HG03565 (cell line): Measurements from ENCODE around the gene MCM5.
"Not testable (repeated sequence)": the region's sequence is repeated elsewhere in the genome, so short reads cannot be mapped to it uniquely, and the experiment has no call there.

ENCODE experiments used
- ATAC-seq: cut with Tn5 transposase; IDR thresholded peaks from one replicate; pipeline ENCODE4 v1.9.1; 2021; ENCODE audit warnings: mild to moderate bottlenecking, moderate library complexity; ENCODE audit not compliant: unreplicated experiment

MCM5 gene

DNA sequence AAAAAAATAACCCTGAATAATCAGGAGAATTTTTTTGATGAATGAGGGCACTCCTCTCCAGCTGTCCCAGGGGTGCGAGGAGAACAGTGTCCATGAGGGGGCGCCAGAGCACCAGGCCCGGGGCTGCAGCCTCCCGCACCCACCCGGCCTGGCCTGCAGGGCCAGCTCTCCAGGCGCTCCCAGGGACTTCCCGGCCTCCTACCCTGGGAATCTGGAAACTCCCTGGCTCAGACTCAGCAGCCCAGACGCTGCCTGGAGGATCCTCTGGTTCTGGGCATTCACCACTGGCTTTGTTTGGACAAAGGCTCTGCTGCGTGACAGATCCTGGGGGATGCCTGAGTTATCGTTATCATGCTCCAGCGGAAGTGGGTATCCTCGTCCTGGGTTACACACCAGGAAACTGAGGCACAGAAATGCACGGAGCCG lies 31.0 kb downstream of the MCM5 start:
- ATAC-seq: no peak

DNA sequence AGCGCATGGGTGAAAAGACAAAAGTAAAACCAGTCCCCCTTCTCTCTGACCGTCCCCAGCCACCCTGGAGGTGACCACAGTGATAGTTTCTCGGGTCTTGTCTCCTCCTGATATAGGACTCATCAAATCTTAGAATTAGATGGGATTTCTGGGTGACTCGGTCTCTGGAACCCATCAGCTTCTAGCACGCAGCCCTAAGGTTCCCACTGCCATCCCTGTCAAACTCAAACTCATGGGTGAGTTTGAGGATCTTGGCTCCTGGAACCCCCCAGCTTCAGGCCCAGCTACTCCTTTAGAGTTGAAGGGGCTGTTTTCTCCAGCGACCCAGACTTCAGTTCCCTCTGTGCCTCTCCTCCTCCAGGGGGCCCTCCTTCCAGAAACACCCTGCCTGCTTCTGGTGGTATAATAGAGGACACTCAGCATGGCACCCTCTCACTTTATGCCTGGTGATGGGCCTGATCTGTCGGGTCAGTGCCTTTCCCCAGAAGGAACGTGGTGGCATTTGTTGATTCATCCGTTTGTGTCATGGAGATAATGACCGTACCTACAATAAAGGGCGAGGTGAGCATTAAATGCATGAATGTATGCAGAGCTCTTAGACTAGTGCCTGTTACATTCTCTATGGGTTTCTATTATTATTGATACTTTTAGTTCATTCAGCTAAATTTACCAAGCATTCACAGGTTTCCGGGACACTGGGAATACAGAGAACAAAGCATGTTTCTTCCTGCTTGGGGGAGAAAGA lies 31.7 kb downstream of the MCM5 start:
- ATAC-seq: no peak

DNA sequence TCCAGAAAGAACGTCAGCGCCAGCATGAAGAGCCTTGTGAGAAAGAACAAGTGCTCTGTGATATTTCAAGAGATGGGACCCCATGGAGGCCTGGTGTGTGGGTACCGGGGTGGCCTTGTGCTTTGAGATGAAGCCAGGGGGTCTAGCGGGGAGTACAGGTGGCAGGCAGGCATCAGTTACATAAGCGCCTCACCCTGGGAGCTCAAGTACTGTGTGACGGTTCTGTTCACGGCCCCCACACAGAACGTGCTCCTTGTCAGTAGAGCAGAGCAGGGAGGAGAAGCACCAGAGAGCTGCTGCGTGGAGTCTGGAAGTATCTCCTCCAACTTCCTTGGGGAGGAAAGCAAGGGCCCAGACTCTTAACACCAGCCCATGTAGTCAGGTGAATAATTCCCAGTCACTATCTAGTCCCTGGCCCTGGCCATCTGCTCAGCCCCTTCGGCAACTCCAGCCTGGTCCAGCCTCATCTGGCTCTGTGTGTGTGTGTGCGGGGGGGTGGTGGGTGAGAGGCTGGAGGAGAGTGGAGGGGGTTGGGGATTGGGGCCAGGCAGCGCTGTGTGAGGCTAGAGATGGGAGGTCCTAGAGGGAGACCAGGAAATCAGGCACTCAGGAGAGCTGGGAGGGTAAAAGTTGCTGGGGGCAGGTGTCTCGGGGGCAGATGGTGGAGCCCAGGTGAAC lies 32.4 kb downstream of the MCM5 start:
- no peak for ATAC-seq

DNA sequence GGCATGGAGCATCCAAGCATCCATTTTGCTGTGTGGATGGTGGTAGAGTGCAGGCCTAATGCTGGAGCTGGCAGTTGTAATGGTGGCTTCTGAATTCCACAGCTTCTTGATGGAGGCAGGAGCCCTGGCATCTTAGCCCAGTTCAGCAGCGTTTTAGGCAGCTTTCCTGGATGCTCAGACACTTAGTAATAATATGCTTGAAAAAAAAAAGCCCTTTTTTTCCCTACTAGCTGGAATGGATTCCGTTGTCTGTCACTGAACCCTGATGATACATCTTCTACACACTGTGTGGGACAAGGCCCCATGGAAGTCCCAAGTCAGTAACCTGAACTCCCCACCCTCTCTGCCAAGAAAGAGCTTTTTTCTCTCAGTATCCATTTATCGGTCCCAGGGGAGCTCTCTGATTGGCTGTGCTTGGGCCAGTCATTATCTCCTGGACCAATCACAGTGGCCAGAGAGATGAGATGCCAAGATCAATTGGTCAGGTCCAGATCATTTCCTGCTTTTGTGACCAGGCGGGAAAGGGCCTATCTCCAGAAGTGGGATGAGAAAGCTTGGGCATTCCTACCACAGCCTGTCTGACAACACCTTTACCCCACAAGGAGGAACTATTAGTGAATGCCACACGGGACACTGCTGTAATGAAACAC lies 34.2 kb downstream of the MCM5 start:
- no peak for ATAC-seq

GRCh38 chr22:35435201-35435740 lies 35.3 kb downstream of the MCM5 start:
- ATAC-seq: no peak

GRCh38 chr22:35436421-35436820 lies 36.5 kb downstream of the MCM5 start:
- ATAC-seq: no peak

DNA sequence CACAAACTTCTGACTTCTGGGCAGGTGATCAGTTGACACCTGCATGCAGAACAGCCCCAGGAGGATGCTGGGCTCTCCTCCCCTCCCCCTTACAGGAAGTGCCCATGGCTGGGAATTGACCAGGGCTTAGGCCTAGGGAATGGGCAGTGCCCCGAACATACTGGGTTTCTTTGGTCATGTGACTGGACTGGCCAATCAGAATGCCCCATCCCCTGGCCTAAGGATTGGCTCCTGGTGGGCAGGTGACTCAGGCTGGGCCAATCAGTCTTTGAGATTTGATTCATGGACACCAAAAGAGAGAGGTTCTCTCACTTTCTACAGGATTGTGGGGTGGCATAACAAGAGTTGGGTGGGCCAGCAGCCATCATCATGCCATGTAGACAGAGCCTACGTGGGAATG lies 37.1 kb downstream of the MCM5 start:
- ATAC-seq: no peak

DNA sequence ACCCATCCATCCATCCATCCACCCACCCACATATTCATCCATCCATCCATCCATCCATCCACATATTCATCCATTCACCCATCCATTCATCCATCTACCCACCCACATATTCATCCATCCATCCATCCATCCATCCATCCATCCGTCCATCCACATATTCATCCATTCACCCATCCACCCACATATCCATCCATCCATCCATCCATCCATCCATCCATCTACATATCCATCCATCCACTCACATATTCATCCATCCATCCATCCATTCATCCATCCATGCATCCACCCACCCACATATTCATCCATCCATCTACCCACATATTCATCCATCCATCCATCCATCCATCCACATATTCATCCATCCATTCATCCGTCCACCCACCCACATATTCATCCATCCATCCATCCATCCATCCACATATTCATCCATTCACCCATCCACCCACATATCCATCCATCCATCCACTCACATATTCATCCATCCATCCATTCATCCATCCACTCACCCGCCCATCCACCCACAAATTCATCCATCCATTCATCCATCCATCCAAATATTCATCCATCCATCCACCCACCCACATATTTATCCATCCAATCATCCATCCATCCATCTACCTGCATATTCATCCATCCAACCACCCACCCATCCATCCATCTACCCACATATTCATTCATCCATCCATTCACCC lies 38.9 kb downstream of the MCM5 start:
- ATAC-seq: not testable (repeated sequence)

- no peak for ATAC-seq
Observed at GRCh38 chr22:35439365-35439717, 39.4 kb downstream of the MCM5 start.

DNA sequence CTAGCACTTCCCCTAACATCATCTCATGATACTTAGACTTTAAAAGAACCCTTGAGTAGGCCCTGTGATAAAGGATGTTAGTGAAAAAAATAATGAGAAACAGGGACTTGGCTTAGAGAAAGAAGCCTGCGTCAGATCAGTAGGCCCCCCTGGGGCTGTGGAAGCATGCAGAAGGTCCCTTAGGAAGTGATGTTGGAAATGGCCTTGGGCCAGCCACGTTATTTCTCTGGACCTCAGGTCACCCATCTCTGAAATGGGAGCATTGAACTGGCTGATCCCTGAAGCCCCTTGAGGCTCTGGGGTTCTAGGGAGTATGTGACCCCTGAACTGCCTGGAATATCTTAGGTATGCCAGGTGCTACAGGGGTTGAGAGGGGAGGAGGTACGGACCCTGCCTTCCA lies 40.2 kb downstream of the MCM5 start:
- no peak for ATAC-seq

DNA sequence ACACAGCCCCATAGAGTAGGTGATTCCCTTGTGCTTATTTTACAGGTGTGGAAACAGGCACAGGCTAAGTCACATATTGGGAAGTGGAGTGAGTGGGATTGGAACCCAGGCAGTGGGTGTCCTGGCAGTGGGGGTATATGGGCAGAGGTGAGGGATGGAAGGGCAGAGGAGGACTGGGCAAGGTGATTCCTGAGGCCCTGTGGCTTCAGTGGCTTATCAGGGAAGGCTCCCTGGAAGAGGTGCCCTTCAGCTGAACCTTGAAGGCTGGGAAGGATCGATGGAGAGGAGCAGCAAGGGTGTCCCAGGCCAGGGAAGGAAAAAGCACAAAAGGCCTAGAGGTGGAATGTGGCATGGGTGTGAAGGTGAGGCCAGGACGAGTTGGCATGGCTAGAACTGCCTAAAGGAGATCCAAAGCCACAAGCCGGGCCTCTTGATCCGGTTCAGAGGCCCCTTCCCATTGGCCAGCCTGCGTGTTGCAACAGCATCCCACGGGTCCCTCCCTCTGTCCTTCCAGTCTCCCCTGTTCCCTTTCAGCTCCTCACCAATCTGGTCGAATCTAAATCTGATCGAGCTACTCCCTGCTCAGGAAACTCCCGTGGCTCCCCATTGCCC lies 41.7 kb downstream of the MCM5 start:
- no peak for ATAC-seq

DNA sequence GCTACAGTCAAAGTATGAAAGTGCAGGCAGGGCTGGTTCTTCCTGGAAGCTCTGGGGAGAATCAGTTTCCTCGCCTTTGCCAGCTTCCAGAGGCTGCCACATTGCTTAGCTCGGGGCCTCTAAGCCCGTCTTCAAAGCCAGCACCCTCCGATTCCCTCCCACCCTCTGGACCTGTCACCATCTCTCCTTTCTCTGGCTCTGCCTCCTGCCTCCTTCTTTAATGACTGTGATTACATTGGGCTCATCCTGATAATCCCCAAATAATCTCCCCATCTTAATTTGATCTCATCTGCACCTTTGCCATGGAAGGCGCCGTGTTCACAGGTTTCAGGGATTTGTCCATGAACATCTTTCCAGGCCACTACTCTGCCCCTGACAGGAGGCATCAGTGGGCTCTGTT lies 42.5 kb downstream of the MCM5 start:
- no peak for ATAC-seq

DNA sequence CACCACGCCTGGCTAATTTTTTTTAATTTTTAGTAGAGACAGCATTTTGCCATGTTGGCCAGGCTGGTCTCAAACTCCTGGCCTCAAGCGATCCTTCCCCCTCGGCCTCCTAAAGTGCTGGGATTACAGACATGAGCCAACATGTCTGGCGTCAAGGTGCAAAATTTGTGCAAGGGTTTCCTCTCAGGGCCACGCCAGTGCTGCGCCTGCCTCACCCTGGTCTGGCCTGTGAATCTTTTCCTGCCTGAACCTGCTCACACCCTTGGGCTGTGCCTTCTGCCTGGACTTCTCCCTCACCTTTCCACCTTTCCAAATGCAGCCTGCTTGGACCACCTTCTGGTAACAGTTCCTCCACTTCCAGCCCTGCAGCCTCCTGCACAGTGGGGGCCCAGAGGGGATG lies 43.4 kb downstream of the MCM5 start:
- no peak for ATAC-seq

GRCh38 chr22:35443790-35444684 lies 44.1 kb downstream of the MCM5 start:
- ATAC-seq: no peak

DNA sequence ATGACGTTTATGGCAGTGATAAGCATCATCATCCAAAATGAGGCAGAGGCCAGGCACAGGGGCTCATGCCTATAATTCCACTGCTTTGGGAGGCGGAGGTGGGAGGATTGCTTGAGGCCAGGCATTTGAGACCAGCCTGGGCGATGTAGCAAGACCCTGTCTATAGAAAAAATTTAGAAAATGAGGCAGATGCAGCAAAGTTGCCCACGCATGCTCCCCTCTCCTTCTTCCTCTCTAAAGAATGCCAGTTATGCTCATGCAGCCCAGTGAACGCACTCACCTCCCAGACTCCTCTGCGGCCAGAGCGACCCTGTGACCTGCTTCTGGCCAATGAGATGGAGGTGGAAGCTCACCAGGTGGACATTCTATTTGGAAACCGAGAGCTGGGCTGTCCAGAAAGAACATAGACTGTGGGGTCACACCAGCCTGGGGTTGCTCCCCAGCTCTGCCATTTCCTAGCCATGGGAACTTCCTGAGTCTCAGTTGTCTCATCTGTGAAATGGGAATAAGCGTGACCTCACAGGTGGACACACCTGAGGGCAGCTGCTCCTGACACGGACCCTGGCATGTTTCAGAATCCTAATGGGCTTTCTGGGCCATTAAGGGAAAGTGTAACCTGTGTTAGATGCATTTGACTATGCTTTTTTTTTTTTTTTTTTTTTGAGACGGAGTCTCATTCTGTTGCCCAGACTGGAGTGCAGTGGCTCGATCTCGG lies 44.9 kb downstream of the MCM5 start:
- ATAC-seq: no peak

DNA sequence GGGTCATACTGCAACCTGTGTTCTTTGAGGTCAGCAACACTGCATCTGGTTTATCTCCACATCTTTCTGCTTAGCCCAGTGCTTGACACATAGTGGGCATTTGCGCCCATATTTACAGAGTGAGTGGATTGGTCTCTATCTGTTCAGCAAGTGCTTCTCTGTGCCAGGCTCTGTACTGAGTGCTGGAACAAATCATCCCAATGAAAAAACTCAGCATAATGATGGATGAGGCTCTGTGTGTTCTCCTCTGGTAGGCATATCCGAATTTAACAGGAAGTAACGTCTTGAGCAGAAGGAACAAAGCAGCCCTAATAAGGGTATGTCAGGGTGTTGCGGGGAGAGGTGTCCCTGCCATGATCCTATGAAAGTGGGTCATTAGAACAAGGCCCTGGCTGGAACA lies 46.0 kb downstream of the MCM5 start:
- ATAC-seq: no peak

- no peak for ATAC-seq
Observed at GRCh38 chr22:35446365-35446764, 46.4 kb downstream of the MCM5 start.

DNA sequence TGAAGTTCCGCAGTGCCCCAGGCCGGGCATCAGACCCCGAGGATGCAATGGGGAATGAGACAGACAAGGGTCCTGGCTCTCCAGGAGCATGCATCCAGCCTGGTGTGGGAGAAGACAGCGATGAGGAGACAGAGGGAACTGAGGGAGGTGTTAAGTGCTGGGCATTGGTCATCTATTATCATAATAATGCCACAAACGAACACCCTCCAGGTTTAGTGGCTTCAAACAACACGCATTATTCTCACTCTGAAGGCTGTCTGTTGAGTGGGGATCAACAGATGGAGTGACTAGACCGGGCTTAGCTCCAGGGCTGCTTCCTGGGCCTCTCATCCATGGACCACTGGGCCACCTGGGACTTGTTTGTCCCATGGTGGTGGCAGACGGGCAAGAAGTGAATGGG lies 48.6 kb downstream of the MCM5 start:
- ATAC-seq: no peak
